ENCODE measurements around the gene RUSC2.
"Not testable (repeated sequence)": the region's sequence is repeated elsewhere in the genome, so short reads cannot be mapped to it uniquely, and the experiment has no call there.

RUSC2 gene

DNA sequence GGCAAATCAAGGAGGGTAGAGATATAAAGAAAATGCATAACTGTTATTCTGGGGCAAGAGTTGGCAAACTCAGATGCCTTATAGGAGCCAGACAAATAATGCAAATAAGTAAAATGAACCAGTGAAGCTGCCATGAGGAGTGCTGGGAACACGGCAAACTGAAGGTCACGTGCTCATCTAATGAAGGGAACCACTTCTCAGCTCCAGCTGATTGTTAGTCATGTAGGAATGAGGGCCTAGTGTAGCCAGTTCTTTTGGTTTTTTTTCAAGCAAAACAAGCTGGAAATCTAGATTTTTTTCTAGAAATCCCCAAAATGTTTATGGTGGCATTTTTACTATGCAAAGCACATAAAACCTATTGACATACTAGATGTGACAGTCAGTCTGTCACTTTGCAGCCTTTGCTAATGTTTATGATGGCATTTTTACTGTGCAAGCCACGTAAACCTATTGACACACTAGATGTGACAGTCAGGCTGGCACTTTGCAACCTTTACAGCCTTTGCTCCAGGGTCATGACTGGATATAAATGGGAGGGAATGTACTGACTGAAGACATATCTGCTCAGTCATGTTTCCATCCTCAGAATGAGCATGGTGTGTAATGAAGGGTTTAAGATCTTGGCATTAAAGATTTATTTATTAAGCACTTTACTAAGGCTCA is 39.4 kb downstream of the RUSC2 start:
- no peaks in the 10 kb centered on the region for H3K4me1 ChIP-seq (ENCODE audit: control insufficient read depth in 1 of 2, insufficient read depth in 2 of 2, low read length in 2 of 2)
- H4K12ac ChIP-seq (ENCODE audit: low read depth, low read length) = no peak overlapping the region
- no peaks in the 10 kb centered on the region for H3K36me3 ChIP-seq (ENCODE audit: control insufficient read depth in 1 of 2, insufficient read depth in 2 of 2, low read length in 2 of 2)
- H3K4ac ChIP-seq (ENCODE audit: low read depth, low read length) = no peak overlapping the region
- no peaks in the 10 kb centered on the region for H3K9me3 ChIP-seq (ENCODE audit: insufficient read depth, low read depth, low read length)
- H3K79me1 ChIP-seq (ENCODE audit: low read length) = no peaks in the 10 kb centered on the region
- DNase-seq = peak; percentile 20 to 75
- H2BK12ac ChIP-seq (ENCODE audit: low read length) = no peak overlapping the region
- H3K27me3 ChIP-seq (ENCODE audit: insufficient read depth, low read length) = no peaks in the 10 kb centered on the region
- no peak overlapping the region for H3K14ac ChIP-seq (ENCODE audit: low read length)
- no peak overlapping the region for H3K27ac ChIP-seq (ENCODE audit: low read depth, low read length)
- WGBS (ENCODE audit: extremely low coverage, insufficient coverage, insufficient read length) = no CpG with 5 or more reads among the region's 3 CpGs
- H3K9ac ChIP-seq (ENCODE audit: low read length) = no peak overlapping the region
- no peak overlapping the region for H3K23ac ChIP-seq (ENCODE audit: low read length)
- no peaks in the 10 kb centered on the region for H3K79me2 ChIP-seq (ENCODE audit: control insufficient read depth, insufficient read depth, low read length, poor library complexity)
- H3K4me3 ChIP-seq (ENCODE audit: low read depth, low read length) = no peak overlapping the region
- no peak overlapping the region for H2AFZ ChIP-seq (ENCODE audit: insufficient read depth, low read length, poor library complexity)
- no peak overlapping the region for H2AK5ac ChIP-seq (ENCODE audit: low read length)
- no peak overlapping the region for H3K18ac ChIP-seq (ENCODE audit: low read length)
- no peak overlapping the region for H4K91ac ChIP-seq (ENCODE audit: low read depth, low read length)
- H4K8ac ChIP-seq (ENCODE audit: low read depth, low read length) = no peak overlapping the region
- no peak overlapping the region for H3K4me2 ChIP-seq (ENCODE audit: low read length)
- H2BK5ac ChIP-seq (ENCODE audit: low read depth, low read length, poor library complexity) = no peak overlapping the region
- no peak overlapping the region for H2BK120ac ChIP-seq (ENCODE audit: insufficient read depth, low read length, poor library complexity)

DNA sequence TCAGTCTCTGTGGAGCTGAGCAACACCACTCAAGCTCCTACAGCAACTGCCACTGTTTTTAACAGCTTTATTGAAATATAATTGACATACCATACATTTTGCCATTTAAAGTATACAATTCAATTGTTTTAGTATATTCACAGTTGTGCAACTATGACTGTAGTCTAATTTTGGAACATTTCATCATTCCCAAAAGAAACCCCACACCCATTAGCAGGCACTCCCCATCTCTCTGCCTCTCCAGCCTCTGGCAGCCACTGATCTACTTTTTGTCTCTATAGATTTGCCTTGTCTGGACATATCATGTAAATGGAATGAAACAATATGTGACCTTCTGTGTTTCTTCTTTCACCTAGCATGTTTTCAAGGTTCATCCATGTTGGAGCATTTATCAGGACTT is 43.5 kb downstream of the RUSC2 start:
- no peak overlapping the region for H3K4me2 ChIP-seq (ENCODE audit: low read length)
- no peak overlapping the region for H2AFZ ChIP-seq (ENCODE audit: insufficient read depth, low read length, poor library complexity)
- no peaks in the 10 kb centered on the region for H3K36me3 ChIP-seq (ENCODE audit: control insufficient read depth in 1 of 2, insufficient read depth in 2 of 2, low read length in 2 of 2)
- no peak overlapping the region for H4K8ac ChIP-seq (ENCODE audit: low read depth, low read length)
- H4K12ac ChIP-seq (ENCODE audit: low read depth, low read length) = no peak overlapping the region
- H3K4me1 ChIP-seq (ENCODE audit: control insufficient read depth in 1 of 2, insufficient read depth in 2 of 2, low read length in 2 of 2) = peaks cover 7% of the 10 kb centered on the region in 2 experiments
- H2BK12ac ChIP-seq (ENCODE audit: low read length) = no peak overlapping the region
- no peak overlapping the region for H2BK120ac ChIP-seq (ENCODE audit: insufficient read depth, low read length, poor library complexity)
- H3K18ac ChIP-seq (ENCODE audit: low read length) = no peak overlapping the region
- DNase-seq = no peak
- no peak overlapping the region for H3K9ac ChIP-seq (ENCODE audit: low read length)
- peaks cover 3% of the 10 kb centered on the region for H3K79me2 ChIP-seq (ENCODE audit: control insufficient read depth, insufficient read depth, low read length, poor library complexity)
- no peaks in the 10 kb centered on the region for H3K27me3 ChIP-seq (ENCODE audit: insufficient read depth, low read length)
- no peak overlapping the region for H3K27ac ChIP-seq (ENCODE audit: low read depth, low read length)
- H3K4me3 ChIP-seq (ENCODE audit: low read depth, low read length) = no peak overlapping the region
- H3K9me3 ChIP-seq (ENCODE audit: insufficient read depth, low read depth, low read length) = no peaks in the 10 kb centered on the region
- no peak overlapping the region for H2AK5ac ChIP-seq (ENCODE audit: low read length)
- H4K91ac ChIP-seq (ENCODE audit: low read depth, low read length) = no peak overlapping the region
- no peak overlapping the region for H3K23ac ChIP-seq (ENCODE audit: low read length)
- no peak overlapping the region for H2BK5ac ChIP-seq (ENCODE audit: low read depth, low read length, poor library complexity)
- H3K14ac ChIP-seq (ENCODE audit: low read length) = no peak overlapping the region
- H3K79me1 ChIP-seq (ENCODE audit: low read length) = peaks cover 8% of the 10 kb centered on the region
- no peak overlapping the region for H3K4ac ChIP-seq (ENCODE audit: low read depth, low read length)

GRCh38 chr9:35534921-35535320 is 45.0 kb downstream of the RUSC2 start:
- Histone ChIP-seq H3K79me1 (ENCODE audit: low read length) (peaks cover 13% of the 10 kb centered on the region), H3K4me1 (ENCODE audit: control insufficient read depth in 1 of 2, insufficient read depth in 2 of 2, low read length in 2 of 2) (peaks cover 16 to 17% of the 10 kb centered on the region in 2 experiments)
- not testable (repeated sequence) for H3K36me3 ChIP-seq (ENCODE audit: control insufficient read depth in 1 of 2, insufficient read depth in 2 of 2, low read length in 2 of 2); H4K91ac ChIP-seq (ENCODE audit: low read depth, low read length); H2BK12ac ChIP-seq (ENCODE audit: low read length); H3K27me3 ChIP-seq (ENCODE audit: insufficient read depth, low read length); H2AFZ ChIP-seq (ENCODE audit: insufficient read depth, low read length, poor library complexity); H4K12ac ChIP-seq (ENCODE audit: low read depth, low read length); H3K4ac ChIP-seq (ENCODE audit: low read depth, low read length); H3K4me3 ChIP-seq (ENCODE audit: low read depth, low read length); H4K8ac ChIP-seq (ENCODE audit: low read depth, low read length); H3K23ac ChIP-seq (ENCODE audit: low read length); H3K9me3 ChIP-seq (ENCODE audit: insufficient read depth, low read depth, low read length); H3K4me2 ChIP-seq (ENCODE audit: low read length); H2BK120ac ChIP-seq (ENCODE audit: insufficient read depth, low read length, poor library complexity); H3K14ac ChIP-seq (ENCODE audit: low read length); H3K18ac ChIP-seq (ENCODE audit: low read length); H3K27ac ChIP-seq (ENCODE audit: low read depth, low read length); H2BK5ac ChIP-seq (ENCODE audit: low read depth, low read length, poor library complexity); H2AK5ac ChIP-seq (ENCODE audit: low read length); H3K79me2 ChIP-seq (ENCODE audit: control insufficient read depth, insufficient read depth, low read length, poor library complexity); H3K9ac ChIP-seq (ENCODE audit: low read length)
- no CpG with 5 or more reads among the region's 3 CpGs for WGBS (ENCODE audit: extremely low coverage, insufficient coverage, insufficient read length)
- DNase-seq = peak in 1 of 2 donors; percentile 33

DNA sequence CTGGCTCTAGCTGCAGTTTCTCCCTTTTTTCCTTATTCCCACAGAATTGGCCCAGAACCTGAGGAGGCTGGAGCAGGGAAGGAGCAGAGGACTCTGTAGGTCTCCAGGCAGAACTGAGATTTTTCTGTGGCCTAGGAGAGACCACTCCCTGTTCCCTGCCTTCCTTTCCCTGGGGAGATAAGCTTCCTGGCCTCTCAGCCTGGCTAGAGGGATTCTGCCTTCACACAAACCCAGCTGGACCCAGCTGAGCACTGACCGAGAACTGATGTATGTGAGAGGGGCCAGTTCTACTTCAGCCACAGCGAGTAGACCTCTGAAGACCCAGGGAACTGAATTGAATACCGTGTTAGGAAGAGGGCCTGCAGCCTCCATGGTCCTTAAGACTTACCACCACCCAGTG is 48.0 kb downstream of the RUSC2 start:
- peak overlapping the region; percentile 57 for H2BK120ac ChIP-seq (ENCODE audit: insufficient read depth, low read length, poor library complexity)
- no peak overlapping the region for H3K4me2 ChIP-seq (ENCODE audit: low read length)
- no peak overlapping the region for H3K9ac ChIP-seq (ENCODE audit: low read length)
- peak overlapping the region; percentile 47 for H2AFZ ChIP-seq (ENCODE audit: insufficient read depth, low read length, poor library complexity)
- H3K4ac ChIP-seq (ENCODE audit: low read depth, low read length) = peak overlapping the region; percentile 28
- H4K91ac ChIP-seq (ENCODE audit: low read depth, low read length) = peak overlapping the region; percentile 78
- H3K27me3 ChIP-seq (ENCODE audit: insufficient read depth, low read length) = no peaks in the 10 kb centered on the region
- peak overlapping the region; percentile 54 for H3K14ac ChIP-seq (ENCODE audit: low read length)
- peaks cover 17 to 19% of the 10 kb centered on the region in 2 experiments for H3K4me1 ChIP-seq (ENCODE audit: control insufficient read depth in 1 of 2, insufficient read depth in 2 of 2, low read length in 2 of 2)
- DNase-seq = no peak
- H2BK5ac ChIP-seq (ENCODE audit: low read depth, low read length, poor library complexity) = peak overlapping the region; percentile 54
- H4K12ac ChIP-seq (ENCODE audit: low read depth, low read length) = peak overlapping the region; percentile 55
- peak overlapping the region; percentile 73 for H2AK5ac ChIP-seq (ENCODE audit: low read length)
- no peaks in the 10 kb centered on the region for H3K36me3 ChIP-seq (ENCODE audit: control insufficient read depth in 1 of 2, insufficient read depth in 2 of 2, low read length in 2 of 2)
- H3K23ac ChIP-seq (ENCODE audit: low read length) = no peak overlapping the region
- peak overlapping the region; percentile 66 for H3K18ac ChIP-seq (ENCODE audit: low read length)
- H3K79me1 ChIP-seq (ENCODE audit: low read length) = peaks cover 13% of the 10 kb centered on the region
- peak overlapping the region; percentile 63 for H4K8ac ChIP-seq (ENCODE audit: low read depth, low read length)
- no CpG with 5 or more reads among the region's 3 CpGs for WGBS (ENCODE audit: extremely low coverage, insufficient coverage, insufficient read length)
- H3K79me2 ChIP-seq (ENCODE audit: control insufficient read depth, insufficient read depth, low read length, poor library complexity) = peaks cover 4% of the 10 kb centered on the region
- peak overlapping the region; percentile 63 for H2BK12ac ChIP-seq (ENCODE audit: low read length)
- no peaks in the 10 kb centered on the region for H3K9me3 ChIP-seq (ENCODE audit: insufficient read depth, low read depth, low read length)
- no peak overlapping the region for H3K4me3 ChIP-seq (ENCODE audit: low read depth, low read length)
- peak overlapping the region; percentile 43 for H3K27ac ChIP-seq (ENCODE audit: low read depth, low read length)

Measured in trophoblast cell (in vitro differentiated cells and primary cell).